ENCODE data around the gene GTF2H2C_2.
"Not testable (repeated sequence)": the region's sequence is repeated elsewhere in the genome, so short reads cannot be mapped to it uniquely, and the experiment has no call there.

GRCh38 chr5:70464019-70464637 is 49.0 kb downstream of the GTF2H2C_2 start:
- TF ChIP-seq, protein P1, sequence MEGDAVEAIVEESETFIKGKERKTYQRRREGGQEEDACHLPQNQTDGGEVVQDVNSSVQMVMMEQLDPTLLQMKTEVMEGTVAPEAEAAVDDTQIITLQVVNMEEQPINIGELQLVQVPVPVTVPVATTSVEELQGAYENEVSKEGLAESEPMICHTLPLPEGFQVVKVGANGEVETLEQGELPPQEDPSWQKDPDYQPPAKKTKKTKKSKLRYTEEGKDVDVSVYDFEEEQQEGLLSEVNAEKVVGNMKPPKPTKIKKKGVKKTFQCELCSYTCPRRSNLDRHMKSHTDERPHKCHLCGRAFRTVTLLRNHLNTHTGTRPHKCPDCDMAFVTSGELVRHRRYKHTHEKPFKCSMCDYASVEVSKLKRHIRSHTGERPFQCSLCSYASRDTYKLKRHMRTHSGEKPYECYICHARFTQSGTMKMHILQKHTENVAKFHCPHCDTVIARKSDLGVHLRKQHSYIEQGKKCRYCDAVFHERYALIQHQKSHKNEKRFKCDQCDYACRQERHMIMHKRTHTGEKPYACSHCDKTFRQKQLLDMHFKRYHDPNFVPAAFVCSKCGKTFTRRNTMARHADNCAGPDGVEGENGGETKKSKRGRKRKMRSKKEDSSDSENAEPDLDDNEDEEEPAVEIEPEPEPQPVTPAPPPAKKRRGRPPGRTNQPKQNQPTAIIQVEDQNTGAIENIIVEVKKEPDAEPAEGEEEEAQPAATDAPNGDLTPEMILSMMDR (conservative IDR thresholded peaks at IDR 0.05 in 1 of 2, IDR thresholded peaks at IDR 0.05 in 1 of 2; ENCODE audit: low read depth in 1 of 2, low read length in 2 of 2) = not testable (repeated sequence)
- not testable (repeated sequence) for TF ChIP-seq EZH2 (IDR thresholded peaks at IDR 0.05; ENCODE audit: low read length, missing control alignments)
